NCI-H345 (cell line): ENCODE results near the gene MROH9.
"Not testable (repeated sequence)": the region's sequence is repeated elsewhere in the genome, so short reads cannot be mapped to it uniquely, and the experiment has no call there.

Experiments
- DNase-seq: peaks from one replicate; lab custom pipeline; 2025; lab: John Stamatoyannopoulos, UW

Gene MROH9, protein sequence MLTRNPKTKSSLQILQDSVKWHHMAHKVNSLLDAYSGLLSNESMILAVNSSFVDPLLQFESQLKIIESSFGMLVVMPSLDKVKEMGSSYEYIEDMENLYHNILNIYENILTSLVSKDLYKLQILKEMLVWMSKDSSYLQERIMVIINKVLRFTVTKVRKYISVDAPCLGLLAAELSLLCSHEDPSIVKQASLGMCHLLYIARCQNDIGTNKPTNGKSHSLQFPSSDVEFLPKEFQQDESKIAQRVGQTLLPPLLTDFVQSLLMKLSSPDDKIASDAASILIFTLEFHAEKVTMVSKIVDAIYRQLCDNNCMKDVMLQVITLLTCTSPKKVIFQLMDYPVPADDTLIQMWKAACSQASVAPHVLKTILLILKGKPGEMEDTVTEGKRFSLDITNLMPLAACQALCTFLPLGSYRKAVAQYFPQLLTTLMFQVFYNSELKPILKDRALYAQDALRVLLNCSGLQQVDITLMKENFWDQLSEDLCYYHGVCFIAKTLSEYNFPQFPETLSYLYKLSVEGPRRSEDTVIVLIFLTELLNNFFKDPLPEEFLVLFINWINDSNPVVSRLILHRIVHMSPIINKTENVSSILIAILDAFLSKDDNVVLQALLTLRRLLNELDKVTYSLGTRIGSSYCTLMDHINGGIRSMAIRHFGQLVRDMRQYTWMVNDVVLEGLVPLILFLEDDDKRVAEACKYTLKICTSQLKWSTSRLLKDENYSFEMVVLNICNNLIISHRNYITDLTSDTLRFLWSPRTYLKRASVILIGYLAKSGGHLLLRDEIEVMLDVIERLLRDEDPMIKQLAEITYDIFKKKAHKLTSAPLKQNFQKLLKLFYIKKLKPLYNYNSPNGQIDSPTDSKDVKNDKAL

DNA sequence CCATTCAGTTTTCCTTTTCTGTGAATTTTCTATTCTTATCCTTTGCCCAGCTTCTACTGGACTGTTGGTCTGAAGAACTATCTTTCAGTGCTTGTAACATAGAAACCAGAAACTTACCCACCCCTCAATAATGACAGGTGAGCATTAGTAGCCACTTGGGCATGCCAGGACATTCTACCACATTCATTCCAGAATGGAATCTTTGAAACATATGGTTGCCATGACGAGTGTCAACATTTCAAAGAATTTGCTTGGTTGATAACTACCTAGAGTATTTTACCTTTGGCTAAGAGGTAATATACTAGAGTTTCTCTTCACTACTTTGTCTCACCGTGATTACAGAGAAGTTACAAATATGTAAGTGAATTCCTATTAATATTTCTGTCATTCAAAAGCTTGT lies at the start of gene MROH9:
Gene MROH9 (plus strand): TSS at position 304 of the 400 bp plus-strand sequence. CDS start 10,023 bp downstream, outside the sequence.
- no peak for DNase-seq

DNA sequence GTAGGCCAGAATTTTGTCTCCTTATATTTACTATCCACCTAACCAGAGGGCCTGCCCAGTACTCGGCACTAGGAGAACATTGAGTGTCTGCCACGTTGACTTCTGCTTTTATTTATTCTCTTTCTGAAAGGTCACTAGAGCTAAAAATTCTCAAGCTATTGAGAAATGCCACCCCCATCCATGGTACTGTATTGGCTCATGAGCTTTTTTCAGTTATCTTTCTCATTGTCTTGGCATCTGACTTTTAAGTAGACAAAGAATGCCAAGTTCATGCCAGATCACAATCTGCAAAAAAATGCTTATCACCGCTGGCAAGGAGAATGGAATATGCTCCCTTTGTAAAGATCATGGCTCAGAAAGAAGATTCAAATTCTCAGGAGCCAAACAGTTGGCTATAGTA lies 49.8 kb upstream of the MROH9 start:
- no peak for DNase-seq

DNA sequence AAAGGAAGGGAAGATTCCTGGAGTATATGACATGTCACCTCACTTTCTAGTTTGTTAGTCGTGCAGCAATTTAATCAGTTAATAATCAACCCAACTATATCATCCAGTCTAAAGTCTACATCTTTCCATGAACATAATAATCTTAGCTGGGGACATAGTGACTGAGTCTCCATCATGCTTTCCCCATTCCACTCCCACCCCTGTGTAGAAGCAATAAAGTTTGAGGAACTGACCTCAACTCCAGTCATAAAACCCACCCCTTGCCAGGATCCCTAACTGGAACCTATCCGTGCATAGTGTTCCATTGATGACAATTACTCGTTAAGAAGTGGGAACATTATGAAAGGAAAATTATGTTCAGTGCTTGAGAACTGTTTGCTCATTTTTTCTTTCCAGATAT lies 48.9 kb upstream of the MROH9 start:
- DNase-seq: no peak

GRCh38 chr1:170887726-170888125 lies 47.6 kb upstream of the MROH9 start:
- DNase-seq: no peak

- DNase-seq: no peak
Measured at GRCh38 chr1:170891872-170892271, 43.5 kb upstream of the MROH9 start.

GRCh38 chr1:170893655-170894297 lies 41.6 kb upstream of the MROH9 start:
- DNase-seq: no peak

- DNase-seq: no peak
Measured at GRCh38 chr1:170903961-170904360, 31.4 kb upstream of the MROH9 start.

- DNase-seq: no peak
Measured at GRCh38 chr1:170908942-170909341, 26.4 kb upstream of the MROH9 start.

DNA sequence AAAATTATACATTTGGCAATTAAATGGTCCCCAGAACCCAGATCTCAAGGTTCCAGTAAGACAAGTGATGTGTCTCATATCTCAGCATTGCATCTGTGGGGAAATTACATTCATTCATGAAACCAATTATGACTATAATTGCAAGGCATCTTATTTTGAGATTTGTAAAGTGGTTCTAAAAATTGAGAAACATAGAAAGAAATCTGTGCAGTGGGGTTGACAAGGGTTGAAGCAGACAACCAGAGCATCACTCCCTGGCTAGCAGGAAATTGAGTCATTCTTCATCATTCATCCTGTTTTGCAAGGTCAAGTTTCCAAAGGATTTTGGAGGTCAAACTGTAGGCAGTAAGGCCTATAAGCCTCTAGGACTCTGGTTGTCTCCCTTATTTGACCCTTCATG lies 25.1 kb upstream of the MROH9 start:
- DNase-seq: no peak

GRCh38 chr1:170917373-170917772 lies 18.0 kb upstream of the MROH9 start:
- no peak for DNase-seq

DNA sequence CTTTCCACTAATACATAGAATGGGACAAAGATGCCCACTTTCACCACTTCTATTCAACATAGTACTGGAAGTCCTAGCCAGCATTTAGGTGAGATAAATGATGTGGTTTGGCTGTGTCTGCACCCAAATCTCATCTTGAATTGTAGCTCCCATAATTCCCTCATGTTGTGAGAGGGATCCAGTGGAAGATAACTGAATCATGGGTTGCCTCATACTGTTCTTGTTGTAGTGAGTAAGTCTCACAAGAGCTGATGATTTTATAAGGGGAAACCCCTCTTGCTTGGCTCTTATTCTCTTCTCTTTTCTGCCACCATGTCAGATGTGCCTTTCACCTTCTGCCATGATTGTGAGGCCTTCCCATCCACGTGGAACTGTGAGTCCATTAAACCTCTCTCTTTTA lies 10.7 kb upstream of the MROH9 start:
- not testable (repeated sequence) for DNase-seq

GRCh38 chr1:170927955-170928840 lies 7.1 kb upstream of the MROH9 start:
- no peak for DNase-seq

GRCh38 chr1:170929412-170929834 lies 5.9 kb upstream of the MROH9 start:
- DNase-seq: no peak

- peak; percentile 53 for DNase-seq
Measured at GRCh38 chr1:170929835-170930554, 5.3 kb upstream of the MROH9 start.

DNA sequence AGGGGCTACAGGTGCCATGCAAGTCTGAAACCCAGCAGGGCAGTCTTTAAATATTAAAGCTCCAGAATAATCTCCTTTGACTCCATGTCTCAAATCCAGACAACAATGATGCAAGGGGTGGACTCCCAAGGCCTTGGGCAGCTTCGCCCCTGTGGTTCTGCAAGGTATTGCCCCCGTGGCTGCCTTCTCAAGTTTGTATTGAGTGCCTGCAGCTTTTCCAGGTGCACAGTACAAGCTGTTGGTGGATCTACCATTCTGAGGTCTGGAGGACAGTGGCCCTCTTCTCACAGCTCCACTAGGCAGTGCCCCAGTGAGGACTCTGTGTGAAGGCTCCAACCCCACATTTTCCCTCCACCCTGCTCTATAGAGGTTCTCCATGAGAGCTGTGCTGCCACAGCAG lies 3.7 kb upstream of the MROH9 start:
- no peak for DNase-seq

DNA sequence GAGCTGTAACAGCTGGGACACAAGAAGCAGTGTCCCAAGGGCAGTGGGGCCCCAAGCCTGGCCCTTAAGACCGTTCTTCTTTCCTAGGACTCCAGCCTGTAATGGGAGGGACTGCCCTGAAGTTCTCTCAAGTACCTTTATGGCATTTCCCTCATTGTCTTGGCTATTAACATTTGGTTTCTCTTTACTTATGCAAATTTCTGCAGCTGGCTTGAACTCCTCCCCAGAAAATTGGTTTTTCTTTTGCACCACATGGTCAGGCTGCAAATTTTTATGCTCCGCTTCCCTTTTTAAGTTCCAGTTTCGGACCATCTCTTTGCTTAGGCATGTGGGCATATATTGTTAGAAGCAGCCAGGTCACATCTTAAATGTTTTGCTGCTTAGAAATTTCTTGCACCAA lies 3.1 kb upstream of the MROH9 start:
- DNase-seq: no peak

GRCh38 chr1:170938281-170938680 lies 2.9 kb downstream of the MROH9 start:
- DNase-seq: no peak

GRCh38 chr1:170939476-170939875 lies 4.1 kb downstream of the MROH9 start:
- no peak for DNase-seq

DNA sequence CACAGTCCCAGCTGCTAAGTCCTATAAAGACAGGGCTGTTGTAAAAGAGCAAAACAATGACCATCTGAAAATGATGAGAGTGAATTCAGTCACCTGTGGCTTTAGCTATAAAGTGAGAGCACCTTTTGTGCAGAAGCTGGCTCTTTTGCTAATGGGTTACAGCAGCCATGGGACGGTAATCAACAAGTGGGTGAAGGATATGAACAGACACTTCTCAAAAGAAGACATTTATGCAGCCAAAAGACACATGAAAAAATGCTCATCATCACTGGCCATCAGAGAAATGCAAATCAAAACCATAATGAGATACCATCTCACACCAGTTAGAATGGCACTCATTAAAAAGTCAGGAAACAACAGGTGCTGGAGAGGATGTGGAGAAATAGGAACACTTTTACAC lies 16.4 kb downstream of the MROH9 start:
- DNase-seq: not testable (repeated sequence)

GRCh38 chr1:170959385-170959784 lies 24.1 kb downstream of the MROH9 start:
- DNase-seq: no peak

- DNase-seq: no peak
Measured at GRCh38 chr1:170964506-170964905, 29.2 kb downstream of the MROH9 start.
